ENCODE results near the gene CCDC92. TPM values are rescaled to one million over a fixed set of nuclear protein-coding genes. Genes with fewer than 3 reads are reported as not detected.

CCDC92 gene
- total and polyA plus RNA-seq, 2 of the 8 experiments (the other 6 are each of a cell fraction or from before 2014, with no cell fraction given) = 0.43 to 0.51 TPM

- TF ChIP-seq TEAD4 (IDR thresholded peaks at IDR 0.05; ENCODE audit: low read depth, low read length) = no peak
- no peak for TF ChIP-seq CBX8 (IDR thresholded peaks at IDR 0.05; ENCODE audit: borderline replicate concordance, low read depth, low read length)
- TF ChIP-seq RFX5 (IDR thresholded peaks at IDR 0.05; ENCODE audit: borderline replicate concordance, low read depth, low read length) = no peak
- no peak for TF ChIP-seq SRF (IDR thresholded peaks at IDR 0.05; ENCODE audit: low read depth, low read length)
- TF ChIP-seq CTCF (IDR thresholded peaks at IDR 0.05; ENCODE audit: control extremely low read depth in 1 of 3, insufficient read depth in 1 of 3, low read depth in 1 of 3, low read length in 3 of 3) = no peak
Observed at GRCh38 chr12:124000111-124000510, 27.5 kb upstream of the CCDC92 start (continued).
